ENCODE results near the gene PRKN. TPM values are rescaled to one million over a fixed set of nuclear protein-coding genes. Genes with fewer than 3 reads are reported as not detected.

PRKN gene
- total and polyA plus RNA-seq, 2 donors (not counting 1 experiment from before 2014, with no cell fraction given), result 0.43 to 4.6 TPM

- Histone ChIP-seq H3K4me3 (replicated peaks in 1 of 4; ENCODE audit: control extremely low read depth in 1 of 4, insufficient read depth in 1 of 4, low read depth in 3 of 4, low read length in 4 of 4) (no peak overlapping the region), H3K79me2 (ENCODE audit: control insufficient read depth, insufficient read depth, low read length) (no peaks in the 10 kb centered on the region), H4K20me1 (ENCODE audit: control insufficient read depth, extremely low read depth, insufficient read depth, low read length) (no peaks in the 10 kb centered on the region), H3K9me3 (ENCODE audit: control insufficient read depth, insufficient read depth, low read depth, low read length) (no peaks in the 10 kb centered on the region), H3K27me3 (ENCODE audit: control insufficient read depth, insufficient read depth, low read length) (no peaks in the 10 kb centered on the region), H3K9ac (ENCODE audit: insufficient read depth, low read length) (no peak overlapping the region), H3K36me3 (ENCODE audit: control insufficient read depth, insufficient read depth, low read length) (no peaks in the 10 kb centered on the region), H2AFZ (ENCODE audit: low read length) (no peak overlapping the region), H3K4me1 (ENCODE audit: control insufficient read depth, extremely low read depth, insufficient read depth, low read length) (no peaks in the 10 kb centered on the region), H3K27ac (ENCODE audit: insufficient read depth, low read length) (no peak overlapping the region), H3K4me2 (ENCODE audit: extremely low read depth, insufficient read depth, low read length) (no peak overlapping the region)
- no peak for DNase-seq (ENCODE audit: low read depth in 2 of 2)
- no peak for TF ChIP-seq CTCF (conservative IDR thresholded peaks at IDR 0.05 in 1 of 2, IDR thresholded peaks at IDR 0.05 in 1 of 2; ENCODE audit: low read depth in 1 of 2, low read length in 2 of 2)
These were observed 1133.2 kb downstream of the PRKN start for GRCh38 chr6:161594412-161594811.

GRCh38 chr6:161590961-161591627 is 1136.5 kb downstream of the PRKN start:
- H3K27me3 ChIP-seq (ENCODE audit: control insufficient read depth, insufficient read depth, low read length), result no peaks in the 10 kb centered on the region
- H3K4me2 ChIP-seq (ENCODE audit: extremely low read depth, insufficient read depth, low read length), result no peak overlapping the region
- DNase-seq (ENCODE audit: low read depth in 2 of 2), result no peak
- no peaks in the 10 kb centered on the region for H4K20me1 ChIP-seq (ENCODE audit: control insufficient read depth, extremely low read depth, insufficient read depth, low read length)
- H2AFZ ChIP-seq (ENCODE audit: low read length), result no peak overlapping the region
- H3K4me3 ChIP-seq (replicated peaks in 1 of 4; ENCODE audit: control extremely low read depth in 1 of 4, insufficient read depth in 1 of 4, low read depth in 3 of 4, low read length in 4 of 4), result no peak overlapping the region
- H3K9me3 ChIP-seq (ENCODE audit: control insufficient read depth, insufficient read depth, low read depth, low read length), result no peaks in the 10 kb centered on the region
- H3K36me3 ChIP-seq (ENCODE audit: control insufficient read depth, insufficient read depth, low read length), result no peaks in the 10 kb centered on the region
- TF ChIP-seq CTCF (conservative IDR thresholded peaks at IDR 0.05 in 1 of 2, IDR thresholded peaks at IDR 0.05 in 1 of 2; ENCODE audit: low read depth in 1 of 2, low read length in 2 of 2) (no peak), EZH2 (IDR thresholded peaks at IDR 0.05; ENCODE audit: low read length, missing control alignments) (no peak)
- no peak overlapping the region for H3K27ac ChIP-seq (ENCODE audit: insufficient read depth, low read length)
- no peaks in the 10 kb centered on the region for H3K4me1 ChIP-seq (ENCODE audit: control insufficient read depth, extremely low read depth, insufficient read depth, low read length)
- H3K79me2 ChIP-seq (ENCODE audit: control insufficient read depth, insufficient read depth, low read length), result no peaks in the 10 kb centered on the region
- H3K9ac ChIP-seq (ENCODE audit: insufficient read depth, low read length), result no peak overlapping the region

GRCh38 chr6:161586887-161587286 is 1140.7 kb downstream of the PRKN start:
- H2AFZ ChIP-seq (ENCODE audit: low read length), result no peak overlapping the region

More at GRCh38 chr6:161586887-161587286, 1140.7 kb downstream of the PRKN start:
- H3K9ac ChIP-seq (ENCODE audit: insufficient read depth, low read length), result no peak overlapping the region
- no peak for DNase-seq (ENCODE audit: low read depth in 2 of 2)
- H3K27me3 ChIP-seq (ENCODE audit: control insufficient read depth, insufficient read depth, low read length), result no peaks in the 10 kb centered on the region
- H3K27ac ChIP-seq (ENCODE audit: insufficient read depth, low read length), result no peak overlapping the region
- no peak for TF ChIP-seq CTCF (conservative IDR thresholded peaks at IDR 0.05 in 1 of 2, IDR thresholded peaks at IDR 0.05 in 1 of 2; ENCODE audit: low read depth in 1 of 2, low read length in 2 of 2)
- no peak for TF ChIP-seq EZH2 (IDR thresholded peaks at IDR 0.05; ENCODE audit: low read length, missing control alignments)
- H3K4me2 ChIP-seq (ENCODE audit: extremely low read depth, insufficient read depth, low read length), result no peak overlapping the region
- H3K79me2 ChIP-seq (ENCODE audit: control insufficient read depth, insufficient read depth, low read length), result no peaks in the 10 kb centered on the region
- no peaks in the 10 kb centered on the region for H3K36me3 ChIP-seq (ENCODE audit: control insufficient read depth, insufficient read depth, low read length)
- no peaks in the 10 kb centered on the region for H3K4me1 ChIP-seq (ENCODE audit: control insufficient read depth, extremely low read depth, insufficient read depth, low read length)
- H4K20me1 ChIP-seq (ENCODE audit: control insufficient read depth, extremely low read depth, insufficient read depth, low read length), result no peaks in the 10 kb centered on the region
- no peak overlapping the region for H3K4me3 ChIP-seq (replicated peaks in 1 of 4; ENCODE audit: control extremely low read depth in 1 of 4, insufficient read depth in 1 of 4, low read depth in 3 of 4, low read length in 4 of 4)
- no peaks in the 10 kb centered on the region for H3K9me3 ChIP-seq (ENCODE audit: control insufficient read depth, insufficient read depth, low read depth, low read length)

Data from fibroblast of lung (primary cell).